GM12873 (cell line): ENCODE measurements around the gene MED14.
A peak's percentile ranks its signal among the peaks of the same experiment; 100 is the strongest.

Experiments
- CTCF ChIP-seq: IDR thresholded peaks from 2 replicates; pipeline ENCODE4 v1.5.1; 2012; ENCODE audit warnings: low read depth, mild to moderate bottlenecking, moderate library complexity, low read length, control low read depth; ENCODE audit not compliant: insufficient read depth; ENCODE audit errors: missing control alignments

Gene MED14

GRCh38 chrX:40735325-40736169 is at the start of gene MED14:
MED14 (minus strand) TSS chrX:40735542; CDS start chrX:40735412, 130 bp downstream.
- TF ChIP-seq CTCF, result peak; percentile 68

- no peak for TF ChIP-seq CTCF
These were observed 49.3 kb upstream of the MED14 start for GRCh38 chrX:40784516-40785151.

GRCh38 chrX:40780951-40781350 is 45.6 kb upstream of the MED14 start:
- no peak for TF ChIP-seq CTCF

- TF ChIP-seq CTCF, result no peak
These were observed 44.7 kb upstream of the MED14 start for GRCh38 chrX:40780082-40780481.

GRCh38 chrX:40778861-40779575 is 43.7 kb upstream of the MED14 start:
- TF ChIP-seq CTCF, result no peak

- TF ChIP-seq CTCF, result no peak
These were observed 38.5 kb upstream of the MED14 start for GRCh38 chrX:40773809-40774208.

- TF ChIP-seq CTCF, result no peak
These were observed 37.8 kb upstream of the MED14 start for GRCh38 chrX:40773188-40773587.
